ENCODE data around the gene DCC.
A peak's percentile ranks its signal among the peaks of the same experiment; 100 is the strongest.

The DCC gene

DNA sequence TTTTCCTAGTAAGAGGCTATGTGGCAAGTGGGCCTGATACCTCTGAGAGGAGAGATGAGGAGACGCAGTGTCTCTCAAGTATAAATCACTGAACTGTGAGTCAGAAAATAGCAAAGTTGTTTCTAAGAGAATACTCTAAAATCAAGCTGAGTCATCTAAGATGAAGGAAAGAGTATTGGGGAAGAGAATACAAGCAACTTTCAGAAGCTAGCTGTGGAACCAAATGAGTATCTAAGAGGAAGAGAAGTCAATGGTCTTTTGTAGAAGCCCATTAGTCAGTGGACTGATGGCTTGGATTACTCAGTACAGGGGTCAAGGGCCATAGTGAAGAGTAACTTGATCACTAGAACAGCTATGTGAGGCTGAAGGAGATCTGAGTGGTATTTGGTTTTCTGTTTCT is 2.7 kb upstream of the DCC start:
- TF ChIP-seq, protein P1, sequence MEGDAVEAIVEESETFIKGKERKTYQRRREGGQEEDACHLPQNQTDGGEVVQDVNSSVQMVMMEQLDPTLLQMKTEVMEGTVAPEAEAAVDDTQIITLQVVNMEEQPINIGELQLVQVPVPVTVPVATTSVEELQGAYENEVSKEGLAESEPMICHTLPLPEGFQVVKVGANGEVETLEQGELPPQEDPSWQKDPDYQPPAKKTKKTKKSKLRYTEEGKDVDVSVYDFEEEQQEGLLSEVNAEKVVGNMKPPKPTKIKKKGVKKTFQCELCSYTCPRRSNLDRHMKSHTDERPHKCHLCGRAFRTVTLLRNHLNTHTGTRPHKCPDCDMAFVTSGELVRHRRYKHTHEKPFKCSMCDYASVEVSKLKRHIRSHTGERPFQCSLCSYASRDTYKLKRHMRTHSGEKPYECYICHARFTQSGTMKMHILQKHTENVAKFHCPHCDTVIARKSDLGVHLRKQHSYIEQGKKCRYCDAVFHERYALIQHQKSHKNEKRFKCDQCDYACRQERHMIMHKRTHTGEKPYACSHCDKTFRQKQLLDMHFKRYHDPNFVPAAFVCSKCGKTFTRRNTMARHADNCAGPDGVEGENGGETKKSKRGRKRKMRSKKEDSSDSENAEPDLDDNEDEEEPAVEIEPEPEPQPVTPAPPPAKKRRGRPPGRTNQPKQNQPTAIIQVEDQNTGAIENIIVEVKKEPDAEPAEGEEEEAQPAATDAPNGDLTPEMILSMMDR (IDR thresholded peaks at IDR 0.05; ENCODE audit: control extremely low read depth, extremely low read depth, low read depth, missing control alignments): no peak
- POLR2A ChIA-PET: no interaction called here
- CTCF ChIA-PET: no interaction called here
- no peak for DNase-seq (ENCODE audit: extremely low spot score)

DNA sequence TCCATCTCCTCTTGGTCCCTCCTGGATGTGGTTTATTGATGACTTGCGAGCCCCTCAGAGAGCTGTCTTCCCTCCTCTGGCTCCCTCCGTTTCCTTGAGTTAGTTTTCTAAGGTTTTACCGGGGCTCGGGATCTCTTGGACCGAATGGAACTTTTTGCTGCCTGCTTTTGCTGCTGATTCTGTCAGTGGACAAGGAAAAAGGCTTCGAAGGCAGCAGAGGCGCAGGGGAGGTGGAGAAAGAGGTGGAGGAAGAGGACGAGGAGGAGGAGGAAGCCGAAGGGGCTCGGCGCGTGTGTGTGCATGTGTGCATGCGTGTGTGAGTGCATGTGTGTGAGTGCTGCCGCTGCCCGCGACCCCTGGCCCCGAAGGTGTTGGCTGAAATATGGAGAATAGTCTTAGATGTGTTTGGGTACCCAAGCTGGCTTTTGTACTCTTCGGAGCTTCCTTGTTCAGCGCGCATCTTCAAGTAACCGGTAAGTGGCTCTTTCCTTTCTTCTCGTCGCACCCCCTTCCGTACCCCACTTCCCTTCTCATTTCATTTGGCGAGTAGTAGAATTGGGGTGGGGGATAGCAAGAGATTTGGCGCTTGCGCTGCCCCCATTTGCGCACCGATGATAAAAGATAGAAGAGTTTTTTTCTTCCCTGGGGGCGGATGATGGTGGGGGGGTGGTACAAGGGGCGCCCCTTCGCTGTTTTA is 557 bp downstream of the DCC start:
- no peak for DNase-seq (ENCODE audit: extremely low spot score)
- TF ChIP-seq, protein P1 (IDR thresholded peaks at IDR 0.05; ENCODE audit: control extremely low read depth, extremely low read depth, low read depth, missing control alignments): no peak
- ChIA-PET CTCF (interaction anchor here (1.2 to 2.4 kb wide), 2 partner anchors 11 to 68 kb away, joined by 3 to 8 read pairs; no protein-coding TSS in a partner anchor), POLR2A (no interaction called here)

DNA sequence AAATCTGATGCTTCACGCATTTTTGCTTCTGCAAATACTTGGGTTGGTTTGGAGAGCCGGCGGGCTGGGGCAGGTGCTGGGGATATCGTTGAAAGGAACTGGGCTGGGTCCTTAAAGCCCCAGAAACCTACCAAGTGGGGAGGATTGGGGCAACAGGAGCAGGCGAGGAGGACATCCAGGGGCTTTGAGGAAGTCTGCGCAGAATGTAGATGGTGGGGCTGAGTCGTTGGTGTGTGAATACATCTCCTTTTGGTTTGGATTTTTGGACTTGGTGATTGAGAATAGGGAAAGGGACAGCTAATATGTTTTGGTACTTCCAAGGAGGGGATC is 1.1 kb downstream of the DCC start:
- ChIA-PET CTCF (interaction anchor here (2.4 kb wide), 1 partner anchor 11 kb away, joined by 8 read pairs; no protein-coding TSS in a partner anchor), POLR2A (no interaction called here)

DNA sequence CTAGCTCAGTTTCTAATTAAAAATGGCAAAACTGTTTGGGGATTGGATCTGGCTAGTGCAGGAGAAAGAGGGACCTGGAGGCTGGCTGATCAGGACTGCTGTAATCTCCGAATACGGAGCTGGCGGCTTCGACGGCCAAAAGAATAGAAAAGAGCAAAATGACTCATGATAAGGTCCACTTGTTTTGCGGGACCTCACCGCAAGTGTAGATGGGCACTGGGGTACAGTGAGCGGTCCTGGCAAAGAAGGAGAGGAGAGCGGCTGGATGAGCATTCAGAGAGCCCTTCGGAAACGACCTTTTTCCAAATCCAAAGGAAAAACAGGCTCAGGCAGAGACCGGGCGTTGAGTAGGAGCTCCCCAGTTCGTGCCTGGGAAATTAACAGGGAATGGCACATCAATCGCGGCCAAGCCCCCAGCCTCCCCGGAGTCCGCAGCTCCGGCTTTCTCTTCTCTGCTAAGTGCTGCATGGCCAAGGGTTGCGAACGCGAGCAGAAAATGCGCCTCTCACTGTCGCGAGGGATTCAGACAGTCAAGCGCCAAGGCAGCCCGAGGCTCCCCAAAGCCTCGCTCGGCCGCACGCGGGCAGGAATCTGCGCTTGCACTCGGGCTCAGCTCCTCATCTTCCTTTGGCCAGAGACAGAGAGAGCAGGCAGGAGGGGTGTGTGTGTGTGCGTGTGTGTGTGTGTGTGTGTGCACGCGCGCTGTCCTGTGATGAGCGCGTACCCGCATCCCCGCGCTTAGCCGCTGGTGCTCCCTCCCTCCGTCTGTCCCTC is 1.8 kb downstream of the DCC start:
- POLR2A ChIA-PET: no interaction called here
- CTCF ChIA-PET: interaction anchor here (1.8 to 2.4 kb wide), 2 partner anchors 10 to 16 kb away, joined by 3 to 8 read pairs; no protein-coding TSS in a partner anchor
- peak; percentile 13 for DNase-seq (ENCODE audit: extremely low spot score)
- TF ChIP-seq, protein P1 (IDR thresholded peaks at IDR 0.05; ENCODE audit: control extremely low read depth, extremely low read depth, low read depth, missing control alignments): no peak

More for the DNA sequence above, 1.1 kb downstream of the DCC start:
- DNase-seq (ENCODE audit: extremely low spot score): no peak
- TF ChIP-seq, protein P1 (IDR thresholded peaks at IDR 0.05; ENCODE audit: control extremely low read depth, extremely low read depth, low read depth, missing control alignments): no peak

DNA sequence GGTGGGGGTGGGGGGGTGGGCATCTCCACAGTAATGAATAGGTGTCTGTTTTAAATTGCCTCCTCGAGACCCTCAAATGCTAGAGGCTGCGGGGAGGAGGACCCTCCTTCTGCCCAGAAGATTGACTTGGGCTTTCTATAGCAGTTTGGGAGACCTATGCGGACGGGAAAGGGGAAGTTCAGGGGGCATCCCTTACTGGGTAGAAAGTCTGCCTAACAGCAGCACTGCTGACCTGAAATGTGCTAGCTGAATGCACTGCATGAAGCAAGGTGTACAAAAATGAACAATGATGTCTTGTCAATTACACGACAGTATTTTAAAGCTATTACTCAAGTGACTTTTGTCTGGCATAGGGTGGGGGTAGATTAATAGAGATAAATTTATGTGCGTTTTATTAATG is 2.5 kb downstream of the DCC start:
- TF ChIP-seq, protein P1 (IDR thresholded peaks at IDR 0.05; ENCODE audit: control extremely low read depth, extremely low read depth, low read depth, missing control alignments): no peak
- POLR2A ChIA-PET: no interaction called here
- peak; percentile 4 for DNase-seq (ENCODE audit: extremely low spot score)
- CTCF ChIA-PET: interaction anchor here (1.8 kb wide), 1 partner anchor 16 kb away, joined by 3 read pairs; no protein-coding TSS in a partner anchor

DNA sequence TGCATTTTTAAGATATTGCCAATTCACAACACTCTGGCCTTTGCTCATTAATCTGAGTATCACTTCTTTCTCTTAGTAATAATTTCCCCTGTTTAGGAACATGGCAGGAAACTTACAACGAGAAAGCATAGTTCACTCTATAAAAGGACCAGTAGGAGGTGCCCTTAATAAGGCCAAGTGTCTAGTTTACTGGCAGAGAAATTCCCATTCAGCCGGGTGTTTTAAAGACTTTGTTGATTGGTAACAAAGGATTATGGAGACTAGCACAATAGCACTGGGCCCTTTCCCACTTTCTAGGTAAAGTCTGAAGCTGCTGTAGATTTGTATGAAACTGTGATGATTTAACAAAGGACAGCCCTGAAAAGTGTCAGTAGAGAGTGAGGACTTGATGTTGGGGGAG is 3.1 kb downstream of the DCC start:
- no peak for DNase-seq (ENCODE audit: extremely low spot score)
- TF ChIP-seq, protein P1 (IDR thresholded peaks at IDR 0.05; ENCODE audit: control extremely low read depth, extremely low read depth, low read depth, missing control alignments): peak; percentile 1
- ChIA-PET CTCF (interaction anchor here (1.3 to 1.8 kb wide), 2 partner anchors 14 to 15 kb away, joined by 3 read pairs; no protein-coding TSS in a partner anchor), POLR2A (no interaction called here)

Measured in GM10248 (cell line).